Nephron progenitor cell (in vitro differentiated cells): ENCODE measurements around the gene NADSYN1.

ENCODE experiments used
- DNase-seq: peaks from one replicate; pipeline ENCODE4 v3.0.0; 2021
- H3K27ac Mint-ChIP-seq: 2 replicates; pipeline ENCODE4 v1.8.0; 2021; ENCODE audit warnings: mild to moderate bottlenecking, moderate library complexity, mixed read lengths
- H3K27me3 Mint-ChIP-seq: 2 replicates; pipeline ENCODE4 v1.8.0; 2021; ENCODE audit warnings: mild to moderate bottlenecking, low read depth, mixed read lengths; ENCODE audit not compliant: poor library complexity
- H3K36me3 Mint-ChIP-seq: 2 replicates; pipeline ENCODE4 v1.8.0; 2021; ENCODE audit warnings: low read depth, mixed read lengths
- H3K4me1 Mint-ChIP-seq: 2 replicates; pipeline ENCODE4 v1.8.0; 2021; ENCODE audit warnings: mixed read lengths
- H3K4me3 Mint-ChIP-seq: 2 replicates; pipeline ENCODE4 v1.8.0; 2021; ENCODE audit warnings: mild to moderate bottlenecking, moderate library complexity, mixed read lengths
- H3K9me3 Mint-ChIP-seq: 2 replicates; pipeline ENCODE4 v1.8.0; 2021; ENCODE audit warnings: mild to moderate bottlenecking, moderate library complexity, mixed read lengths
- TF ChIP-seq, protein P1 (sequence below): fragments of 200-600 bp; sonication (generic); IDR thresholded peaks from 2 replicates; pipeline ENCODE4 v1.5.0; 2021; ENCODE audit warnings: antibody characterized with exemption

The NADSYN1 gene

DNA sequence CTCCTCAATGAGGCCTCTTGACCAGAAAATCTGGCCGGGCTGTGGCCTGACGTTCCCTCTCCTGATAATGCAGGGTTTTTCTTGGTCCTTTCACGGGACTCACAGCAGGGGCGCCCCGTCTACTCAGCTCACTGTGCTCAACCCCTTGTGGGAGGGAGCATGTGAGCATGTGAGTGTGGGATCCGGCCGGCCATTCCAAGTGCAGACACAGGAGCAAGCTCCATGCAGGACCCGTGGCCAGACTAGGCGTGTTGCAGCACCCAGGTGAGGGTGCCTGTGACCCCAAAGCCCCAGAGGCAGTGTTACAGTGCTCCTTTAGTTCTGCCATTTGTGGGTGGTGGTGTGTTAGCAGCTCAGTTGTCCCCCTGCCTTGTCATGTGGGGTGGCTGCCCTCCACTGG lies 22.8 kb upstream of the NADSYN1 start:
- peaks cover 4% of the 10 kb centered on the region for H3K27me3 Mint-ChIP-seq
- peaks cover 7% of the 10 kb centered on the region for H3K4me1 Mint-ChIP-seq
- peaks cover 16% of the 10 kb centered on the region for H3K9me3 Mint-ChIP-seq
- DNase-seq: no peak
- H3K4me3 Mint-ChIP-seq: no peak overlapping the region
- H3K36me3 Mint-ChIP-seq: peaks cover 5% of the 10 kb centered on the region
- TF ChIP-seq, protein P1, sequence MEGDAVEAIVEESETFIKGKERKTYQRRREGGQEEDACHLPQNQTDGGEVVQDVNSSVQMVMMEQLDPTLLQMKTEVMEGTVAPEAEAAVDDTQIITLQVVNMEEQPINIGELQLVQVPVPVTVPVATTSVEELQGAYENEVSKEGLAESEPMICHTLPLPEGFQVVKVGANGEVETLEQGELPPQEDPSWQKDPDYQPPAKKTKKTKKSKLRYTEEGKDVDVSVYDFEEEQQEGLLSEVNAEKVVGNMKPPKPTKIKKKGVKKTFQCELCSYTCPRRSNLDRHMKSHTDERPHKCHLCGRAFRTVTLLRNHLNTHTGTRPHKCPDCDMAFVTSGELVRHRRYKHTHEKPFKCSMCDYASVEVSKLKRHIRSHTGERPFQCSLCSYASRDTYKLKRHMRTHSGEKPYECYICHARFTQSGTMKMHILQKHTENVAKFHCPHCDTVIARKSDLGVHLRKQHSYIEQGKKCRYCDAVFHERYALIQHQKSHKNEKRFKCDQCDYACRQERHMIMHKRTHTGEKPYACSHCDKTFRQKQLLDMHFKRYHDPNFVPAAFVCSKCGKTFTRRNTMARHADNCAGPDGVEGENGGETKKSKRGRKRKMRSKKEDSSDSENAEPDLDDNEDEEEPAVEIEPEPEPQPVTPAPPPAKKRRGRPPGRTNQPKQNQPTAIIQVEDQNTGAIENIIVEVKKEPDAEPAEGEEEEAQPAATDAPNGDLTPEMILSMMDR: no peak
- H3K27ac Mint-ChIP-seq: no peak overlapping the region

DNA sequence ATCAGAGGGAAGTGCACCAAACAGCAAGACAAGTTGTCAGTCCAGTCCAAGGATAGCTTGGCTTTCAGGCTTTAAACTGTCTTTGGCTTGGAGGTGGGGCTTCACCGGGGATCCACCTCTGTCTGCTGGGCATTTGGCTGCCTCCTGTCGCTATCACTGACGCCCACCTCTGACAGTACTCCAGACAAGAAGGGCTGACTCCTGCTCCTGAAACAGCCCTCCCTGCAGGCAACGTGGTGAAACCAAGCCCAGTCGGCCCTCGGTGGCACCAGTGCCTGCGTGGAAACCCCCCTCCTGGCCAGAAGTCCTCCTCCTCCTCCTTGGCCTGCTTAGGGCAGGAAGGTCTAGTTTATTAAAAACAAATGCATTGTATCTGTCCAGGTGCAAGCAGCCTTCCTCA lies 21.7 kb upstream of the NADSYN1 start:
- no peak overlapping the region for H3K4me3 Mint-ChIP-seq
- H3K27me3 Mint-ChIP-seq: peaks cover 4% of the 10 kb centered on the region
- TF ChIP-seq, protein P1: no peak
- H3K27ac Mint-ChIP-seq: no peak overlapping the region
- H3K36me3 Mint-ChIP-seq: peaks cover 8% of the 10 kb centered on the region
- DNase-seq: no peak
- H3K4me1 Mint-ChIP-seq: peaks cover 7% of the 10 kb centered on the region
- H3K9me3 Mint-ChIP-seq: peaks cover 16% of the 10 kb centered on the region

- peak overlapping the region; percentile 50 for H3K27ac Mint-ChIP-seq
- TF ChIP-seq, protein P1: no peak
- peaks cover 14% of the 10 kb centered on the region for H3K9me3 Mint-ChIP-seq
- H3K4me3 Mint-ChIP-seq: no peak overlapping the region
- H3K27me3 Mint-ChIP-seq: no peaks in the 10 kb centered on the region
- peaks cover 13% of the 10 kb centered on the region for H3K36me3 Mint-ChIP-seq
- DNase-seq: no peak
- peaks cover 7% of the 10 kb centered on the region for H3K4me1 Mint-ChIP-seq
Measured at GRCh38 chr11:71432761-71433647, 20.0 kb upstream of the NADSYN1 start.

- H3K27me3 Mint-ChIP-seq: no peaks in the 10 kb centered on the region
- H3K36me3 Mint-ChIP-seq: peaks cover 18% of the 10 kb centered on the region
- peaks cover 7% of the 10 kb centered on the region for H3K4me1 Mint-ChIP-seq
- no peak for DNase-seq
- H3K9me3 Mint-ChIP-seq: peaks cover 6% of the 10 kb centered on the region
- H3K27ac Mint-ChIP-seq: peak overlapping the region; percentile 66
- TF ChIP-seq, protein P1: no peak
- no peak overlapping the region for H3K4me3 Mint-ChIP-seq
Measured at GRCh38 chr11:71433648-71434450, 19.2 kb upstream of the NADSYN1 start.

DNA sequence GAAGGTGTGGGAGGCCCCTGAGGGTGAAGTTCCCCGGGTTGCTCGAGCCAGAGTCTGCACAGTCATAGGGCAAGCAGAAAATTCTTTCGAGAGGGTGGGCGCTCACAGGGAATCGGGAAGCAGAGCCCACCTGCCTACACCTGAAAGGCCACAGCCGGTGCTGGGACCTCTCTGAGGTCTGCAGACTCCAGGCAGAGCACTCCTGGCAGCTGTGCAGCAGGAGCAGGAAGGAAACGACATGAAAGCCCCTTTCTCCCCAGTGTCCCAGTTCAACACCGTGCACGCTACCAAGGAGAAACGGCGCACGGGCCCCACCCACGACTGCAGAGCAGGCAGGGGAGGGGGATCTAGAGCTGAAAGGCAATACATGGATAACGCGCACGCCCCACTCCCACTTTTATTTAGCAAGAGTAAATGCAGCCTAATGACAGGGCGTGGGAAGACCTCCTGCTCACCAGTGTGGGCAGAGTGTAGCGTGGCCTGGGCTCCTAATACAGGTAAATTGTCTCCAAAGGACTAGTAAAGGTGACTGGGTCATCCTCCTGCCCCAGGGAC lies 18.4 kb upstream of the NADSYN1 start:
- Mint-ChIP-seq H3K4me1 (no peaks in the 10 kb centered on the region), H3K9me3 (peaks cover 3% of the 10 kb centered on the region), H3K27ac (no peak overlapping the region), H3K4me3 (no peak overlapping the region), H3K36me3 (peaks cover 21% of the 10 kb centered on the region), H3K27me3 (no peaks in the 10 kb centered on the region)
- TF ChIP-seq, protein P1: no peak
- no peak for DNase-seq
